HG02973 (cell line): ENCODE data around the gene GP5.

Experiments used
- ATAC-seq: cut with Tn5 transposase; IDR thresholded peaks from one replicate; pipeline ENCODE4 v1.9.1; 2021; ENCODE audit warnings: moderate library complexity; ENCODE audit not compliant: unreplicated experiment

The GP5 gene

GRCh38 chr3:194379231-194379630 lies 19.8 kb downstream of the GP5 start:
- no peak for ATAC-seq

GRCh38 chr3:194377708-194378107 lies 21.4 kb downstream of the GP5 start:
- ATAC-seq = no peak

GRCh38 chr3:194376241-194376560 lies 22.9 kb downstream of the GP5 start:
- no peak for ATAC-seq

GRCh38 chr3:194375473-194376240 lies 23.4 kb downstream of the GP5 start:
- ATAC-seq = no peak

- no peak for ATAC-seq
These were observed 24.1 kb downstream of the GP5 start for GRCh38 chr3:194374935-194375334.

- ATAC-seq = no peak
These were observed 25.2 kb downstream of the GP5 start for GRCh38 chr3:194373899-194374298.

- no peak for ATAC-seq
These were observed 26.0 kb downstream of the GP5 start for GRCh38 chr3:194373028-194373427.

GRCh38 chr3:194370753-194371152 lies 28.3 kb downstream of the GP5 start:
- ATAC-seq = no peak

GRCh38 chr3:194369522-194370279 lies 29.4 kb downstream of the GP5 start, which contains the start of gene LRRC15:
Gene LRRC15 (minus strand): TSS chr3:194369743. CDS start chr3:194361043, 8,700 bp downstream.
- no peak for ATAC-seq

GRCh38 chr3:194368918-194369317 lies 30.1 kb downstream of the GP5 start:
- no peak for ATAC-seq

GRCh38 chr3:194367992-194368841 lies 30.8 kb downstream of the GP5 start:
- ATAC-seq = no peak

GRCh38 chr3:194365978-194366490 lies 33.0 kb downstream of the GP5 start:
- no peak for ATAC-seq

- no peak for ATAC-seq
These were observed 33.5 kb downstream of the GP5 start for GRCh38 chr3:194365526-194365925.

- ATAC-seq = no peak
These were observed 34.2 kb downstream of the GP5 start for GRCh38 chr3:194364652-194365434.

GRCh38 chr3:194364314-194364651 lies 34.8 kb downstream of the GP5 start:
- no peak for ATAC-seq

GRCh38 chr3:194360568-194360967 lies 38.5 kb downstream of the GP5 start:
- ATAC-seq = no peak

GRCh38 chr3:194357681-194358080 lies 41.4 kb downstream of the GP5 start:
- ATAC-seq = no peak

GRCh38 chr3:194355379-194355778 lies 43.7 kb downstream of the GP5 start:
- no peak for ATAC-seq

- ATAC-seq = no peak
These were observed 44.8 kb downstream of the GP5 start for GRCh38 chr3:194354315-194354714.

GRCh38 chr3:194352667-194353246 lies 46.3 kb downstream of the GP5 start:
- ATAC-seq = no peak
